RWPE2 (cell line): ENCODE data around the gene WWC2.

Experiments
- ATAC-seq: fragments of 200-7000 bp; cut with Tn5 transposase; 3 replicates; pipeline ENCODE4 v1.9.1; 2021; ENCODE audit warnings: low read depth
- DNase-seq: peaks from one replicate; pipeline ENCODE4 v3.0.0-alpha.2; 2020; ENCODE audit warnings: low spot score
- H3K27ac ChIP-seq: fragments of 450-650 bp; 2 replicates; pipeline ENCODE4 v1.5.1; 2017; ENCODE audit warnings: mild to moderate bottlenecking; ENCODE audit not compliant: poor library complexity, severe bottlenecking
- H3K27me3 ChIP-seq: fragments of 250-450 bp; sonication (Bioruptor Pico); 2 replicates; pipeline ENCODE4 v1.5.1; 2021; ENCODE audit warnings: mild to moderate bottlenecking, moderate library complexity; ENCODE audit not compliant: insufficient read depth, poor library complexity, severe bottlenecking
- H3K36me3 ChIP-seq: fragments of 250-450 bp; sonication (Bioruptor Pico); 2 replicates; pipeline ENCODE4 v1.5.1; 2020; ENCODE audit warnings: low read depth, mild to moderate bottlenecking, moderate library complexity
- H3K4me1 ChIP-seq: fragments of 250-450 bp; sonication (Bioruptor Pico); 2 replicates; pipeline ENCODE4 v1.5.1; 2021; ENCODE audit warnings: mild to moderate bottlenecking, moderate library complexity; ENCODE audit not compliant: insufficient read depth, poor library complexity, severe bottlenecking
- H3K4me3 ChIP-seq: fragments of 250-450 bp; sonication (Bioruptor Pico); 2 replicates; pipeline ENCODE4 v1.5.1; 2021; ENCODE audit warnings: mild to moderate bottlenecking, moderate library complexity; ENCODE audit not compliant: severe bottlenecking
- H3K9me3 ChIP-seq: fragments of 250-450 bp; sonication (Bioruptor Pico); 2 replicates; pipeline ENCODE4 v1.5.1; 2021; ENCODE audit warnings: mild to moderate bottlenecking, moderate library complexity; ENCODE audit not compliant: severe bottlenecking
- CTCF ChIP-seq: fragments of 450-650 bp; IDR thresholded peaks from one replicate; pipeline ENCODE4 v1.5.1; 2017; ENCODE audit warnings: mild to moderate bottlenecking, moderate library complexity; ENCODE audit not compliant: poor library complexity, severe bottlenecking

The WWC2 gene

GRCh38 chr4:183096276-183096965, 2.6 kb upstream of the WWC2 start:
- Histone ChIP-seq H3K4me1 (peaks cover 17% of the 10 kb centered on the region), H3K36me3 (no peaks in the 10 kb centered on the region), H3K4me3 (no peak overlapping the region), H3K27ac (no peak overlapping the region), H3K27me3 (no peaks in the 10 kb centered on the region), H3K9me3 (no peaks in the 10 kb centered on the region)
- no peak for TF ChIP-seq CTCF
- ATAC-seq (no peak), DNase-seq (no peak)

- Histone ChIP-seq H3K9me3 (no peaks in the 10 kb centered on the region), H3K4me1 (peaks cover 21% of the 10 kb centered on the region), H3K4me3 (peak overlapping the region; percentile 89), H3K27me3 (no peaks in the 10 kb centered on the region), H3K36me3 (no peaks in the 10 kb centered on the region), H3K27ac (peak overlapping the region; percentile 86)
- TF ChIP-seq CTCF = no peak
- DNase-seq (no peak), ATAC-seq (no peak)
These were observed 1.6 kb upstream of the WWC2 start for GRCh38 chr4:183097231-183098018.

- peak overlapping the region; percentile 89 for H3K4me3 ChIP-seq
- peaks cover 21% of the 10 kb centered on the region for H3K4me1 ChIP-seq
- TF ChIP-seq CTCF = no peak
- H3K9me3 ChIP-seq = no peaks in the 10 kb centered on the region
- DNase-seq (peak; percentile 61), ATAC-seq (peak; percentile 40)
- H3K27me3 ChIP-seq = no peaks in the 10 kb centered on the region
- no peaks in the 10 kb centered on the region for H3K36me3 ChIP-seq
- peak overlapping the region; percentile 86 for H3K27ac ChIP-seq
These were observed 886 bp upstream of the WWC2 start for GRCh38 chr4:183098019-183098722.

- DNase-seq = peak; percentile 69
- peak overlapping the region; percentile 86 for H3K27ac ChIP-seq
- H3K36me3 ChIP-seq = no peaks in the 10 kb centered on the region
- peak; percentile 3 for TF ChIP-seq CTCF
- no peaks in the 10 kb centered on the region for H3K27me3 ChIP-seq
- ATAC-seq = peak; percentile 19
- H3K4me3 ChIP-seq = peak overlapping the region; percentile 89
- H3K4me1 ChIP-seq = peaks cover 16% of the 10 kb centered on the region
- no peaks in the 10 kb centered on the region for H3K9me3 ChIP-seq
These were observed 660 bp downstream of the WWC2 start for GRCh38 chr4:183099537-183100297.
